Mesothelial cell of epicardium (in vitro differentiated cells): ENCODE results near the gene SPRN. TPM values are rescaled to one million over a fixed set of nuclear protein-coding genes. Genes with fewer than 3 reads are reported as not detected.

Experiments
- DNase-seq, 2 experiments: peaks; one replicate each; pipeline ENCODE4 v3.0.0; 2021; ENCODE audit warnings: low spot score in 2 of 2; ENCODE audit not compliant: unreplicated experiment in 2 of 2
- H3K27ac Mint-ChIP-seq: 2 replicates; pipeline ENCODE4 v1.8.0; 2021; ENCODE audit warnings: mixed read lengths
- H3K27me3 Mint-ChIP-seq: 2 replicates; pipeline ENCODE4 v1.8.0; 2021; ENCODE audit warnings: low read depth, mixed read lengths
- H3K36me3 Mint-ChIP-seq: 2 replicates; pipeline ENCODE4 v1.8.0; 2021; ENCODE audit warnings: mixed read lengths
- H3K4me1 Mint-ChIP-seq: 2 replicates; pipeline ENCODE4 v1.8.0; 2021; ENCODE audit warnings: mixed read lengths
- H3K4me3 Mint-ChIP-seq: 2 replicates; pipeline ENCODE4 v1.8.0; 2021; ENCODE audit warnings: mild to moderate bottlenecking, moderate library complexity, mixed read lengths
- H3K9me3 Mint-ChIP-seq: 2 replicates; pipeline ENCODE4 v1.8.0; 2021; ENCODE audit warnings: mixed read lengths
- CTCF ChIP-seq: fragments of 200-600 bp; sonication (generic); IDR thresholded peaks from one replicate; pipeline ENCODE4 v1.5.0; 2021; ENCODE audit warnings: antibody characterized with exemption; ENCODE audit not compliant: unreplicated experiment
- total RNA-seq: library from RNA; stranded (reverse); gene quantifications from 3 replicates; pipeline ENCODE4 v1.2.1, GENCODE V29; 2021

SPRN gene
- total RNA-seq, 1 donor from 2014 or later: 0.69 TPM

- Mint-ChIP-seq H3K4me3 (no peak overlapping the region), H3K9me3 (peaks cover 43% of the 10 kb centered on the region), H3K36me3 (peaks cover 19% of the 10 kb centered on the region), H3K27me3 (no peaks in the 10 kb centered on the region), H3K4me1 (no peaks in the 10 kb centered on the region), H3K27ac (no peak overlapping the region)
- DNase-seq: peak in 1 of 2 experiments; percentile 21
- no peak for TF ChIP-seq CTCF
Measured at GRCh38 chr10:133461841-133462240, 37.4 kb upstream of the SPRN start.

- no peaks in the 10 kb centered on the region for H3K4me1 Mint-ChIP-seq
- peaks cover 37% of the 10 kb centered on the region for H3K9me3 Mint-ChIP-seq
Measured at GRCh38 chr10:133461027-133461426, 36.6 kb upstream of the SPRN start.

GRCh38 chr10:133460208-133460769 lies 35.9 kb upstream of the SPRN start:
- Mint-ChIP-seq H3K4me1 (no peaks in the 10 kb centered on the region), H3K9me3 (peaks cover 37% of the 10 kb centered on the region), H3K27me3 (no peaks in the 10 kb centered on the region), H3K27ac (no peak overlapping the region), H3K4me3 (no peak overlapping the region), H3K36me3 (peaks cover 14% of the 10 kb centered on the region)
- TF ChIP-seq CTCF: no peak
- peak in 1 of 2 experiments; percentile 29 for DNase-seq

More at GRCh38 chr10:133461027-133461426, 36.6 kb upstream of the SPRN start:
- Mint-ChIP-seq H3K27ac (no peak overlapping the region), H3K36me3 (peaks cover 14% of the 10 kb centered on the region), H3K4me3 (no peak overlapping the region), H3K27me3 (no peaks in the 10 kb centered on the region)
- no peak for DNase-seq
- TF ChIP-seq CTCF: no peak

GRCh38 chr10:133459454-133460207 lies 35.2 kb upstream of the SPRN start:
- DNase-seq: peak in 1 of 2 experiments; percentile 35
- H3K4me1 Mint-ChIP-seq: no peaks in the 10 kb centered on the region
- peaks cover 38% of the 10 kb centered on the region for H3K9me3 Mint-ChIP-seq
- H3K27ac Mint-ChIP-seq: no peak overlapping the region
- peaks cover 14% of the 10 kb centered on the region for H3K36me3 Mint-ChIP-seq
- no peak for TF ChIP-seq CTCF
- no peak overlapping the region for H3K4me3 Mint-ChIP-seq
- H3K27me3 Mint-ChIP-seq: no peaks in the 10 kb centered on the region

GRCh38 chr10:133458710-133459453 lies 34.5 kb upstream of the SPRN start:
- peaks cover 13% of the 10 kb centered on the region for H3K36me3 Mint-ChIP-seq
- H3K4me1 Mint-ChIP-seq: no peaks in the 10 kb centered on the region
- no peak overlapping the region for H3K27ac Mint-ChIP-seq
- TF ChIP-seq CTCF: no peak
- H3K27me3 Mint-ChIP-seq: no peaks in the 10 kb centered on the region
- no peak overlapping the region for H3K4me3 Mint-ChIP-seq
- peaks cover 37% of the 10 kb centered on the region for H3K9me3 Mint-ChIP-seq
- DNase-seq: peak in 1 of 2 experiments; percentile 26
